Thyroid gland (tissue), 4 donors: ENCODE results near the gene OGFOD3. TPM values are rescaled to one million over a fixed set of nuclear protein-coding genes. Genes with fewer than 3 reads are reported as not detected.
"Not testable (repeated sequence)": the region's sequence is repeated elsewhere in the genome, so short reads cannot be mapped to it uniquely, and the experiment has no call there.

Experiments used
- DNase-seq, 2 donors: peaks; one replicate each; pipeline ENCODE4 v3.0.0-alpha.2; 2019
- H3K27ac ChIP-seq, 3 donors: fragments of 200-600 bp; sonication (generic); 1 replicate in 2 of 3; 2 replicates in 1 of 3; pipeline ENCODE4 v1.5.1; 2016 to 2019; ENCODE audit warnings: mild to moderate bottlenecking in 1 of 3, moderate library complexity in 1 of 3
- H3K27me3 ChIP-seq: fragments of 200-600 bp; sonication (generic); one replicate; pipeline ENCODE4 v1.5.1; 2019
- H3K36me3 ChIP-seq, 2 donors: fragments of 200-600 bp; sonication (generic); one replicate each; pipeline ENCODE4 v1.5.1; 2016 to 2019
- H3K4me1 ChIP-seq, 2 donors: fragments of 200-600 bp; sonication (generic); one replicate each; pipeline ENCODE4 v1.5.1; 2017 to 2019
- H3K4me3 ChIP-seq, 3 donors: fragments of 200-600 bp; sonication (generic); replicated peaks in 1 of 3; 1 replicate in 2 of 3; 2 replicates in 1 of 3; pipeline ENCODE4 v1.5.1; 2016; ENCODE audit warnings: mild to moderate bottlenecking in 1 of 3
- H3K9me3 ChIP-seq: fragments of 200-600 bp; sonication (generic); one replicate; pipeline ENCODE4 v1.5.1; 2017
- POLR2A ChIP-seq, 2 donors: fragments of 450-650 bp; IDR thresholded peaks; one replicate each; pipeline ENCODE4 v1.6.1; 2017; ENCODE audit warnings: antibody characterized with exemption in 2 of 2, mild to moderate bottlenecking in 2 of 2, moderate library complexity in 1 of 2
- WGBS, 2 donors: methylation state at CpG; one replicate each; pipeline ENCODE4 v1.1.5; 2017; 5-methylcytosine and 5-hydroxymethylcytosine counted together
- intact Hi-C: fragments of 100-400 bp; cut with DNase I; formaldehyde crosslinking; loops from one replicate; pipeline ENCODE4 v1.15.1; 2023
- total RNA-seq, 4 donors: library from RNA; depleted of rRNA; stranded (reverse); fragments of >200 nt; gene quantifications; one replicate each; pipeline ENCODE4 v1.2.3, GENCODE V29; 2016
- TF ChIP-seq, protein P1 (sequence below), 6 experiments: fragments of 200-600 bp in 3 of 6; fragments of 450-650 bp in 3 of 6; sonication (generic) in 3 of 6; IDR thresholded peaks; one replicate each; pipeline ENCODE4 v1.5.1; 2016 to 2019; ENCODE audit warnings: antibody characterized with exemption in 6 of 6, mild to moderate bottlenecking in 2 of 6, inconsistent platforms in 1 of 6, moderate library complexity in 1 of 6

The OGFOD3 gene
- total RNA-seq, 4 donors from 2014 or later: 46.5 to 57.5 (median 55.1) TPM

- intact Hi-C loops: no loop called here
Measured at GRCh38 chr17:82367724-82368524, 50.5 kb downstream of the OGFOD3 start.

DNA sequence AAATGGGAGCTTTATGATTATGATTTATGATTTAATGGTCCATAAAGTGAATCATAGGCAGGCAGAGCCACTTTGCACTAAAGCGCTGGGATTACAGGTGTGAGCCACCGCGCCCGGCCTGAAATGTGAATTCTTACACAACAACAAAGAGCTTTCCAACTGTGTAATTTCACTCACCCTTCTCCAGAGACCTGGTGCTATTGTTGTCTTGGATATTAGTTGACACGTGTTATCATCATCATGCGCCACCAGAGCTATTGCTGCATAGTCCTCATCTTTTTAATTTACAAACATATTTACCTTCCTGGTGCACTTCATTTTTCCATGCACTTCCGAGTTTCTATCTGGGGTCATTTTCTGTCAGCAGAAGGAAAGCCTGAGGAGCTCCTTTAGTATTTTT, 51.6 kb downstream of the OGFOD3 start:
- no peak for DNase-seq
- no peaks in the 10 kb centered on the region for H3K36me3 ChIP-seq
- intact Hi-C loops: no loop called here
- WGBS, 2 donors: 91 to 93% methylated on average over 7 of the region's 7 CpGs
- no peak for TF ChIP-seq POLR2A (IDR thresholded peaks at IDR 0.05)
- TF ChIP-seq, protein P1, sequence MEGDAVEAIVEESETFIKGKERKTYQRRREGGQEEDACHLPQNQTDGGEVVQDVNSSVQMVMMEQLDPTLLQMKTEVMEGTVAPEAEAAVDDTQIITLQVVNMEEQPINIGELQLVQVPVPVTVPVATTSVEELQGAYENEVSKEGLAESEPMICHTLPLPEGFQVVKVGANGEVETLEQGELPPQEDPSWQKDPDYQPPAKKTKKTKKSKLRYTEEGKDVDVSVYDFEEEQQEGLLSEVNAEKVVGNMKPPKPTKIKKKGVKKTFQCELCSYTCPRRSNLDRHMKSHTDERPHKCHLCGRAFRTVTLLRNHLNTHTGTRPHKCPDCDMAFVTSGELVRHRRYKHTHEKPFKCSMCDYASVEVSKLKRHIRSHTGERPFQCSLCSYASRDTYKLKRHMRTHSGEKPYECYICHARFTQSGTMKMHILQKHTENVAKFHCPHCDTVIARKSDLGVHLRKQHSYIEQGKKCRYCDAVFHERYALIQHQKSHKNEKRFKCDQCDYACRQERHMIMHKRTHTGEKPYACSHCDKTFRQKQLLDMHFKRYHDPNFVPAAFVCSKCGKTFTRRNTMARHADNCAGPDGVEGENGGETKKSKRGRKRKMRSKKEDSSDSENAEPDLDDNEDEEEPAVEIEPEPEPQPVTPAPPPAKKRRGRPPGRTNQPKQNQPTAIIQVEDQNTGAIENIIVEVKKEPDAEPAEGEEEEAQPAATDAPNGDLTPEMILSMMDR (IDR thresholded peaks at IDR 0.05): no peak
- no peak overlapping the region for H3K4me3 ChIP-seq
- H3K27ac ChIP-seq: no peak overlapping the region
- H3K27me3 ChIP-seq: no peaks in the 10 kb centered on the region
- peaks cover 4 to 13% of the 10 kb centered on the region in 2 donors for H3K4me1 ChIP-seq
- H3K9me3 ChIP-seq: no peaks in the 10 kb centered on the region

More at GRCh38 chr17:82367724-82368524, 50.5 kb downstream of the OGFOD3 start:
- Histone ChIP-seq H3K27me3 (no peaks in the 10 kb centered on the region), H3K9me3 (no peaks in the 10 kb centered on the region), H3K4me3 (no peak overlapping the region), H3K27ac (no peak overlapping the region), H3K4me1 (peaks cover 11 to 24% of the 10 kb centered on the region in 2 donors), H3K36me3 (no peaks in the 10 kb centered on the region)
- no peak for DNase-seq
- TF ChIP-seq, protein P1 (IDR thresholded peaks at IDR 0.05): no peak
- TF ChIP-seq POLR2A (IDR thresholded peaks at IDR 0.05): no peak
- 91 to 93% methylated on average over 12 to 14 of the region's 14 CpGs for WGBS, 2 donors

DNA sequence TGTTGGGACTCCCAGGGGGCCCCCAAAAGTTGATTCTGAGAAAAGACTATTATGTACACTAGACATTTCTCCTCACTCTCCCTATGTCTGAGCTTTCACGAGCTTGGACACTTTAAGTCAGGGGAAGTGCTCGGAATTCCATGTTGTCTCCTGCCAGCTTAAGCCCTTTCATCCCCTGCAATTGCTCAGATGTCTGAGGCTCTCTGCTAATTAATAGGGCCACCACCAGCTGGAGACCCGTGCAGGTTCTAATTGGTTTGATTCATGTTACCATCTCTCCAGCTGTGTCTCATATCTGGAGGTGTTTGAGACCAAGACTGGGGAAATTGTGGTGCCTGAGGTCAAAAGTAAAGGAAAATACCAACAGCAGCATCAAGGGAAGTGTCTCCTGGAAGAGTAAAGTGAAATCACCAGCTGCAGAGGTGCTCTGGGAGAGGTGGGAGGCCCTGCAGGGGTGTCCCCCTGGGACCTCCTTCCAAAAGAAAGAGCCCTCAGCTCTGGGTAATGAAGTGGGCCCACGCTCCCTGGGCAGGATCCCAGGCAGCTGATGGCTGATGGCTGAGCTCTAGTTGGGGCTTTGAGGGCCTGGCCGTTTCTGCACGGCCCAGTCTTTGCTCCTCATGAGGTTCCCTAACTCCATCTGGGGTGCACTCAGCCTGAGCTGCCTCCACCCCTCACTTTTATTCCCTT, 52.6 kb downstream of the OGFOD3 start:
- 71 to 79% methylated on average over 6 of the region's 6 CpGs for WGBS, 2 donors
- Histone ChIP-seq H3K27me3 (no peaks in the 10 kb centered on the region), H3K9me3 (no peaks in the 10 kb centered on the region), H3K4me1 (peaks cover 3 to 4% of the 10 kb centered on the region in 2 donors), H3K36me3 (no peaks in the 10 kb centered on the region), H3K4me3 (no peak overlapping the region), H3K27ac (no peak overlapping the region)
- no peak for TF ChIP-seq POLR2A (IDR thresholded peaks at IDR 0.05)
- TF ChIP-seq, protein P1 (IDR thresholded peaks at IDR 0.05): no peak
- intact Hi-C loops: no loop called here
- no peak for DNase-seq

DNA sequence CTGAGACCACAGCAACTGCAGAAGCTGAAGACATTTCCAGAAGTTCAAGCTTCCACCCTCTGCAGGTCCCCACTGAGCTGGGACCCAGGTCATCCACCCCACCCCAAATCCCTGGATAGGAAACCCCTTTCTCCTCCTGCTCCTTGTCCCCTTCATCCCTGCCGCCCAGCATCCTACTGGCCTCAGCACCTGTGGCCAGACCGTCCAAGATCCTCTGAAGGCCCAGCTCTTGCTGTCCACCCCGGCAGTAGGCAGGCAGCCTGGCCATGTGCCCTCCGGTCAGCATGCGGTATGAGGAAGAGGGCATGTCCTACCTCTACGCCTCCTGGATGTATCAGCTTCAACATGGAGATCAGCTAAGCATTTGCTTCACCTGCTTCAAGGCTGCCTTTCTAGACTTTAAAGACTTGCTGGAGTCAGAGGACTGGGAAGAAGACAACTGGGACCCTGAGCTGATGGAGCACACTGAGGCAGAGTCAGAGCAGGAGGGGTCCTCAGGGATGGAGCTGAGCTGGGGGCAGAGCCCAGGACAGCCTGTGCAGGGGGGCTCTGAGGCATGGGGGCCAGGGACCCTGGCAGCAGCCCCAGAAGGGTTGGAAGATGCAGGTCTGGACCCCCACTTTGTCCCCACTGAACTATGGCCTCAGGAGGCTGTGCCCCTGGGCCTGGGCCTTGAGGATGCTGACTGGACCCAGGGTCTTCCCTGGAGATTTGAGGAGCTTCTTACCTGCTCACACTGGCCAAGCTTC, 56.3 kb downstream of the OGFOD3 start:
- intact Hi-C loops: no loop called here
- Histone ChIP-seq H3K27me3 (no peaks in the 10 kb centered on the region), H3K9me3 (no peaks in the 10 kb centered on the region), H3K4me1 (peaks cover 0 to 4% of the 10 kb centered on the region in 2 donors), H3K36me3 (no peaks in the 10 kb centered on the region), H3K4me3 (no peak overlapping the region), H3K27ac (no peak overlapping the region)
- 88 to 98% methylated on average over 5 to 6 of the region's 6 CpGs for WGBS, 2 donors
- DNase-seq: no peak
- TF ChIP-seq POLR2A (IDR thresholded peaks at IDR 0.05): no peak
- TF ChIP-seq, protein P1 (IDR thresholded peaks at IDR 0.05): no peak

DNA sequence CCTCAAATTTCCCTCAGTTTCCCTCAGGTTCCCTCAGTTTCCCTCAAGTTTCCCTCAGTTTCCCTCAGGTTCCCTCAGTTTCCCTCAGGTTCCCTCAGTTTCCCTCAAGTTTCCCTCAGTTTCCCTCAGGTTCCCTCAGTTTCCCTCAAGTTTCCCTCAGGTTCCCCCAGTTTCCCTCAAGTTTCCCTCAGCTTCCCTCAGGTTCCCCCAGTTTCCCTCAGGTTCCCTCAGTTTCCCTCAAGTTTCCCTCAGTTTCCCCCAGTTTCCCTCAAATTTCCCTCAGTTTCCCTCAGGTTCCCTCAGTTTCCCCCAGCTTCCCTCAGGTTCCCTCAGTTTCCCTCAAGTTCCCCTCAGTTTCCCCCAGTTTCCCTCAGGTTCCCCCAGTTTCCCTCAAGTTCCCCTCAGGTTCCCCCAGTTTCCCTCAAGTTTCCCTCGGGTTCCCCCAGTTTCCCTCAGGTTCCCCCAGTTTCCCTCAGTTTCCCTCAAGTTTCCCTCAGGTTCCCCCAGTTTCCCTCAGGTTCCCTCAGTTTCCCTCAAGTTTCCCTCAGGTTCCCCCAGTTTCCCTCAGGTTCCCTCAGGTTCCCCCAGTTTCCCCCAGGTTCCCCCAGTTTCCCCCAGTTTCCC, 58.8 kb downstream of the OGFOD3 start:
- not testable (repeated sequence) for H3K36me3 ChIP-seq, H3K4me3 ChIP-seq, DNase-seq, H3K9me3 ChIP-seq, H3K27me3 ChIP-seq, H3K27ac ChIP-seq
- 92 to 100% methylated on average over 1 of the region's 1 CpG for WGBS, 2 donors
- intact Hi-C loops: loop anchor here (10.0 kb wide), 1 partner anchor 415 kb away; no protein-coding TSS in a partner anchor
- H3K4me1 ChIP-seq: peaks cover 12 to 27% of the 10 kb centered on the region in 2 donors
